ENCODE measurements around the gene PCCA. TPM values are rescaled to one million over a fixed set of nuclear protein-coding genes. Genes with fewer than 3 reads are reported as not detected.

The PCCA gene
- total and polyA plus RNA-seq, 2 experiments from 2014 or later, result 41.9 to 46.6 TPM

DNA sequence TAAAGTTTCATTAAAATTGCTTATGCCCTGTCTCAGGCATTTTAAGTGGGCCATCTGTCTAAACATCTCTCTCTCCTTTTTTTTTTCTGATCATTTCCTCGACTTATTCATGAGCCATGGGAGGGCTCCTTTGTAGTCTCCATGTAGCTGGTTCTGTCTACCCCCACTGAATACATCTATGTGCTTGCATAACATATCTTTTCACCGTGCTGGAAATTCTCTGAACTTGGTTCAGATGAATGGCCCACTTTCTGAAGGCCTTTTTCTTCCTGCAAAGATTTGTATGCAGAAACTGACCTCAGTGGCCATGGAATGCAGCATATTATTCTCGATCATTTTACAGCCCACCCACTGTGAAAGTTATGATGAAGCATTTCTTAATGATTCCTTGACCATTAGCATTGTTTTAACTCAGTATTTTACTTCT lies 274.4 kb downstream of the PCCA start:
- H3K9me3 Mint-ChIP-seq, result no peaks in the 10 kb centered on the region
- H3K27ac ChIP-seq (ENCODE audit: low read depth), result no peak overlapping the region
- 0 out of 2 replicates have a peak overlapping the region, but pooled peaks have one; percentile 2 for H3K4me2 ChIP-seq

DNA sequence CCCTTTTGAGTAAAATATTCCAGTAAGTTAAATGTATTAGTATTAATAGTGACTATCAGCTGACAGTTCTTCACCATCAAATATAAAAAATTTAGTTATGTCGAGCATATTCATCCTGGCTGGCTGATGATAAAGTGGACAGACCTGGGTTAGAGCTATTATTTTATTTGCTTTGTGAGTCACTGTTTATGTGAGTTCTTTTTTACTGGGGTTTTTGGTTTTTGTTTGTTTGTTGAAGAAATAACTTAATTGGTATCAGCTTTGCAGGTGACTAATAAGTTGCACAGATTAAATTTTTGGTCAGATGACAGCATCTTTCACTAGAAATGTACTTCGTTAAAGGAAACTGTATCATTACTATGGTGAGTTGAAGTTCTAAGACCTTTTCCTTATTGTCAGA lies 275.0 kb downstream of the PCCA start:
- H2AFZ ChIP-seq, result no peak overlapping the region
- H3F3A ChIP-seq (replicated peaks; ENCODE audit: low read depth), result no peaks in the 10 kb centered on the region
- Mint-ChIP-seq H3K36me3 (ENCODE audit: low read depth) (no peaks in the 10 kb centered on the region), H3K4me3 (no peak overlapping the region), H3K27ac (no peak overlapping the region), H3K27me3 (ENCODE audit: insufficient read depth, low read depth, poor library complexity) (no peaks in the 10 kb centered on the region), H3K9me3 (no peaks in the 10 kb centered on the region), H3K4me1 (peaks cover 39% of the 10 kb centered on the region)
- H3K79me2 ChIP-seq (replicated peaks; ENCODE audit: insufficient read depth), result no peaks in the 10 kb centered on the region
- H3K4me3 ChIP-seq, result no peak overlapping the region
- H3K27me3 ChIP-seq (ENCODE audit: insufficient read depth), result no peaks in the 10 kb centered on the region
- no peaks in the 10 kb centered on the region for H3K9me2 ChIP-seq (ENCODE audit: insufficient read depth)
- H4K20me1 ChIP-seq (replicated peaks; ENCODE audit: insufficient read depth), result no peaks in the 10 kb centered on the region
- ATAC-seq, result no peak
- H3K27ac ChIP-seq (ENCODE audit: low read depth), result no peak overlapping the region
- H3K4me1 ChIP-seq (ENCODE audit: insufficient read depth), result peaks cover 24% of the 10 kb centered on the region; the same call in 1 of the 2 replicates
- no peak overlapping the region for H3K4me2 ChIP-seq
- H3K36me3 ChIP-seq (ENCODE audit: insufficient read depth), result no peaks in the 10 kb centered on the region
- DNase-seq (ENCODE audit: low spot score), result no peak
- TF ChIP-seq, protein P1, sequence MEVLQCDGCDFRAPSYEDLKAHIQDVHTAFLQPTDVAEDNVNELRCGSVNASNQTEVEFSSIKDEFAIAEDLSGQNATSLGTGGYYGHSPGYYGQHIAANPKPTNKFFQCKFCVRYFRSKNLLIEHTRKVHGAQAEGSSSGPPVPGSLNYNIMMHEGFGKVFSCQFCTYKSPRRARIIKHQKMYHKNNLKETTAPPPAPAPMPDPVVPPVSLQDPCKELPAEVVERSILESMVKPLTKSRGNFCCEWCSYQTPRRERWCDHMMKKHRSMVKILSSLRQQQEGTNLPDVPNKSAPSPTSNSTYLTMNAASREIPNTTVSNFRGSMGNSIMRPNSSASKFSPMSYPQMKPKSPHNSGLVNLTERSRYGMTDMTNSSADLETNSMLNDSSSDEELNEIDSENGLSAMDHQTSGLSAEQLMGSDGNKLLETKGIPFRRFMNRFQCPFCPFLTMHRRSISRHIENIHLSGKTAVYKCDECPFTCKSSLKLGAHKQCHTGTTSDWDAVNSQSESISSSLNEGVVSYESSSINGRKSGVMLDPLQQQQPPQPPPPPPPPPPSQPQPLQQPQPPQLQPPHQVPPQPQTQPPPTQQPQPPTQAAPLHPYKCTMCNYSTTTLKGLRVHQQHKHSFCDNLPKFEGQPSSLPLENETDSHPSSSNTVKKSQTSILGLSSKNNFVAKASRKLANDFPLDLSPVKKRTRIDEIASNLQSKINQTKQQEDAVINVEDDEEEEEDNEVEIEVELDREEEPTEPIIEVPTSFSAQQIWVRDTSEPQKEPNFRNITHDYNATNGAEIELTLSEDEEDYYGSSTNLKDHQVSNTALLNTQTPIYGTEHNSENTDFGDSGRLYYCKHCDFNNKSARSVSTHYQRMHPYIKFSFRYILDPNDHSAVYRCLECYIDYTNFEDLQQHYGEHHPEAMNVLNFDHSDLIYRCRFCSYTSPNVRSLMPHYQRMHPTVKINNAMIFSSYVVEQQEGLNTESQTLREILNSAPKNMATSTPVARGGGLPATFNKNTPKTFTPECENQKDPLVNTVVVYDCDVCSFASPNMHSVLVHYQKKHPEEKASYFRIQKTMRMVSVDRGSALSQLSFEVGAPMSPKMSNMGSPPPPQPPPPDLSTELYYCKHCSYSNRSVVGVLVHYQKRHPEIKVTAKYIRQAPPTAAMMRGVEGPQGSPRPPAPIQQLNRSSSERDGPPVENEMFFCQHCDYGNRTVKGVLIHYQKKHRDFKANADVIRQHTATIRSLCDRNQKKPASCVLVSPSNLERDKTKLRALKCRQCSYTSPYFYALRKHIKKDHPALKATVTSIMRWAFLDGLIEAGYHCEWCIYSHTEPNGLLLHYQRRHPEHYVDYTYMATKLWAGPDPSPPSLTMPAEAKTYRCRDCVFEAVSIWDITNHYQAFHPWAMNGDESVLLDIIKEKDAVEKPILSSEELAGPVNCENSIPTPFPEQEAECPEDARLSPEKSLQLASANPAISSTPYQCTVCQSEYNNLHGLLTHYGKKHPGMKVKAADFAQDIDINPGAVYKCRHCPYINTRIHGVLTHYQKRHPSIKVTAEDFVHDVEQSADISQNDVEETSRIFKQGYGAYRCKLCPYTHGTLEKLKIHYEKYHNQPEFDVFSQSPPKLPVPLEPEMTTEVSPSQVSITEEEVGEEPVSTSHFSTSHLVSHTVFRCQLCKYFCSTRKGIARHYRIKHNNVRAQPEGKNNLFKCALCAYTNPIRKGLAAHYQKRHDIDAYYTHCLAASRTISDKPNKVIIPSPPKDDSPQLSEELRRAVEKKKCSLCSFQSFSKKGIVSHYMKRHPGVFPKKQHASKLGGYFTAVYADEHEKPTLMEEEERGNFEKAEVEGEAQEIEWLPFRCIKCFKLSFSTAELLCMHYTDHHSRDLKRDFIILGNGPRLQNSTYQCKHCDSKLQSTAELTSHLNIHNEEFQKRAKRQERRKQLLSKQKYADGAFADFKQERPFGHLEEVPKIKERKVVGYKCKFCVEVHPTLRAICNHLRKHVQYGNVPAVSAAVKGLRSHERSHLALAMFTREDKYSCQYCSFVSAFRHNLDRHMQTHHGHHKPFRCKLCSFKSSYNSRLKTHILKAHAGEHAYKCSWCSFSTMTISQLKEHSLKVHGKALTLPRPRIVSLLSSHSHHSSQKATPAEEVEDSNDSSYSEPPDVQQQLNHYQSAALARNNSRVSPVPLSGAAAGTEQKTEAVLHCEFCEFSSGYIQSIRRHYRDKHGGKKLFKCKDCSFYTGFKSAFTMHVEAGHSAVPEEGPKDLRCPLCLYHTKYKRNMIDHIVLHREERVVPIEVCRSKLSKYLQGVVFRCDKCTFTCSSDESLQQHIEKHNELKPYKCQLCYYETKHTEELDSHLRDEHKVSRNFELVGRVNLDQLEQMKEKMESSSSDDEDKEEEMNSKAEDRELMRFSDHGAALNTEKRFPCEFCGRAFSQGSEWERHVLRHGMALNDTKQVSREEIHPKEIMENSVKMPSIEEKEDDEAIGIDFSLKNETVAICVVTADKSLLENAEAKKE (CRISPR knock-in tag; IDR thresholded peaks at IDR 0.05), result no peak

More for the DNA sequence above, 274.4 kb downstream of the PCCA start:
- DNase-seq (ENCODE audit: low spot score) (no peak), ATAC-seq (no peak)
- Mint-ChIP-seq H3K36me3 (ENCODE audit: low read depth) (peaks cover 3% of the 10 kb centered on the region; the same call in 2 of the 3 replicates), H3K4me3 (no peak overlapping the region), H3K27me3 (ENCODE audit: insufficient read depth, low read depth, poor library complexity) (no peaks in the 10 kb centered on the region), H3K27ac (peak overlapping the region; percentile 4; the same call in 1 of the 2 replicates), H3K4me1 (peaks cover 36% of the 10 kb centered on the region)
- Histone ChIP-seq H3F3A (replicated peaks; ENCODE audit: low read depth) (no peaks in the 10 kb centered on the region), H2AFZ (no peak overlapping the region), H4K20me1 (replicated peaks; ENCODE audit: insufficient read depth) (no peaks in the 10 kb centered on the region), H3K9me2 (ENCODE audit: insufficient read depth) (no peaks in the 10 kb centered on the region), H3K4me3 (no peak overlapping the region), H3K4me1 (ENCODE audit: insufficient read depth) (peaks cover 24% of the 10 kb centered on the region; the same call in 1 of the 2 replicates), H3K36me3 (ENCODE audit: insufficient read depth) (no peaks in the 10 kb centered on the region), H3K27me3 (ENCODE audit: insufficient read depth) (no peaks in the 10 kb centered on the region), H3K79me2 (replicated peaks; ENCODE audit: insufficient read depth) (no peaks in the 10 kb centered on the region)
- TF ChIP-seq JUNB (IDR thresholded peaks at IDR 0.05; ENCODE audit: unreplicated experiment) (no peak), ZNF114 (CRISPR knock-in tag; IDR thresholded peaks at IDR 0.05) (no peak), STAT1 (IDR thresholded peaks at IDR 0.05; ENCODE audit: unreplicated experiment) (no peak), EZH2 (IDR thresholded peaks at IDR 0.05; ENCODE audit: low read depth, unreplicated experiment) (no peak), ZNF331 (CRISPR knock-in tag; IDR thresholded peaks at IDR 0.05; ENCODE audit: low read depth) (no peak)
- TF ChIP-seq, protein P2, sequence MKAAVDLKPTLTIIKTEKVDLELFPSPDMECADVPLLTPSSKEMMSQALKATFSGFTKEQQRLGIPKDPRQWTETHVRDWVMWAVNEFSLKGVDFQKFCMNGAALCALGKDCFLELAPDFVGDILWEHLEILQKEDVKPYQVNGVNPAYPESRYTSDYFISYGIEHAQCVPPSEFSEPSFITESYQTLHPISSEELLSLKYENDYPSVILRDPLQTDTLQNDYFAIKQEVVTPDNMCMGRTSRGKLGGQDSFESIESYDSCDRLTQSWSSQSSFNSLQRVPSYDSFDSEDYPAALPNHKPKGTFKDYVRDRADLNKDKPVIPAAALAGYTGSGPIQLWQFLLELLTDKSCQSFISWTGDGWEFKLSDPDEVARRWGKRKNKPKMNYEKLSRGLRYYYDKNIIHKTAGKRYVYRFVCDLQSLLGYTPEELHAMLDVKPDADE (IDR thresholded peaks at IDR 0.05), result no peak
- TF ChIP-seq, protein P3, sequence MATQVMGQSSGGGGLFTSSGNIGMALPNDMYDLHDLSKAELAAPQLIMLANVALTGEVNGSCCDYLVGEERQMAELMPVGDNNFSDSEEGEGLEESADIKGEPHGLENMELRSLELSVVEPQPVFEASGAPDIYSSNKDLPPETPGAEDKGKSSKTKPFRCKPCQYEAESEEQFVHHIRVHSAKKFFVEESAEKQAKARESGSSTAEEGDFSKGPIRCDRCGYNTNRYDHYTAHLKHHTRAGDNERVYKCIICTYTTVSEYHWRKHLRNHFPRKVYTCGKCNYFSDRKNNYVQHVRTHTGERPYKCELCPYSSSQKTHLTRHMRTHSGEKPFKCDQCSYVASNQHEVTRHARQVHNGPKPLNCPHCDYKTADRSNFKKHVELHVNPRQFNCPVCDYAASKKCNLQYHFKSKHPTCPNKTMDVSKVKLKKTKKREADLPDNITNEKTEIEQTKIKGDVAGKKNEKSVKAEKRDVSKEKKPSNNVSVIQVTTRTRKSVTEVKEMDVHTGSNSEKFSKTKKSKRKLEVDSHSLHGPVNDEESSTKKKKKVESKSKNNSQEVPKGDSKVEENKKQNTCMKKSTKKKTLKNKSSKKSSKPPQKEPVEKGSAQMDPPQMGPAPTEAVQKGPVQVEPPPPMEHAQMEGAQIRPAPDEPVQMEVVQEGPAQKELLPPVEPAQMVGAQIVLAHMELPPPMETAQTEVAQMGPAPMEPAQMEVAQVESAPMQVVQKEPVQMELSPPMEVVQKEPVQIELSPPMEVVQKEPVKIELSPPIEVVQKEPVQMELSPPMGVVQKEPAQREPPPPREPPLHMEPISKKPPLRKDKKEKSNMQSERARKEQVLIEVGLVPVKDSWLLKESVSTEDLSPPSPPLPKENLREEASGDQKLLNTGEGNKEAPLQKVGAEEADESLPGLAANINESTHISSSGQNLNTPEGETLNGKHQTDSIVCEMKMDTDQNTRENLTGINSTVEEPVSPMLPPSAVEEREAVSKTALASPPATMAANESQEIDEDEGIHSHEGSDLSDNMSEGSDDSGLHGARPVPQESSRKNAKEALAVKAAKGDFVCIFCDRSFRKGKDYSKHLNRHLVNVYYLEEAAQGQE (IDR thresholded peaks at IDR 0.05; ENCODE audit: unreplicated experiment), result no peak

Measured in GM23338 (cell line).